Ovary (tissue), 9 donors: Measurements from ENCODE around the gene DNAJB1. TPM values are rescaled to one million over a fixed set of nuclear protein-coding genes. Genes with fewer than 3 reads are reported as not detected.
"Not testable (repeated sequence)": the region's sequence is repeated elsewhere in the genome, so short reads cannot be mapped to it uniquely, and the experiment has no call there.

Experiments
- DNase-seq, 5 donors: peaks; one replicate each; pipeline ENCODE4 v3.0.0-alpha.2; 2019 to 2020
- H3K27ac ChIP-seq, 2 donors: fragments of 200-600 bp; one replicate each; pipeline versions ENCODE4 v1.5.1 to v1.8.0; 2019 to 2022
- H3K27me3 ChIP-seq: fragments of 200-600 bp; one replicate; pipeline ENCODE4 v1.8.0; 2022
- H3K36me3 ChIP-seq: fragments of 200-600 bp; sonication (generic); one replicate; pipeline ENCODE4 v1.5.1; 2019
- H3K4me1 ChIP-seq: one replicate; pipeline ENCODE4 v1.8.1; 2013; ENCODE audit warnings: mild to moderate bottlenecking, moderate library complexity; ENCODE audit not compliant: insufficient read depth
- H3K4me3 ChIP-seq: fragments of 200-600 bp; sonication (generic); one replicate; pipeline ENCODE4 v1.5.1; 2017
- H3K9me3 ChIP-seq, 2 donors: fragments of 200-600 bp in 1 of 2; sonication (generic) in 1 of 2; one replicate each; pipeline versions ENCODE4 v1.5.1 to v1.8.1; 2013 to 2019; ENCODE audit warnings: mild to moderate bottlenecking in 1 of 2, moderate library complexity in 1 of 2
- EP300 ChIP-seq: sonication (generic); formaldehyde crosslinking; IDR thresholded peaks from one replicate; pipeline ENCODE4 v1.6.1; 2017; ENCODE audit warnings: antibody characterized with exemption
- POLR2A ChIP-seq: fragments of 450-650 bp; IDR thresholded peaks from one replicate; pipeline ENCODE4 v1.6.1; 2017; ENCODE audit warnings: antibody characterized with exemption, mild to moderate bottlenecking, moderate library complexity
- WGBS, 3 donors: extraction: QIAGEN DNeasy Blood & Tissue Kit in 1 of 3; methylation state at CpG; one replicate each; pipeline versions ENCODE4 v1.1.5 to v1.1.7; 2013 to 2017; 5-methylcytosine and 5-hydroxymethylcytosine counted together
- intact Hi-C, 4 donors: fragments of 100-400 bp; cut with DNase I; formaldehyde crosslinking; loops; one replicate each; pipeline versions ENCODE4 v1.11.0 to v1.15.1; 2022 to 2023
- polyA plus RNA-seq, 2 donors: library from polyadenylated mRNA; stranded (reverse); fragments of 200-250 nt in 1 of 2; fragments of 350-450 nt in 1 of 2; fragmentation: Illumina TruSeq in 1 of 2; extraction: RNeasy Lipid Tissue Mini Kit (QIAGEN cat#74804) in 1 of 2; gene quantifications; one replicate each; pipeline ENCODE4 v1.2.3, GENCODE V29; 2013 to 2014
- total RNA-seq, 7 donors: library from RNA; depleted of rRNA in 2 of 7; stranded (reverse); fragments of >200 nt in 2 of 7; fragmentation: NEBNext Ultra II Directional in 3 of 7; extraction: Animal tissue kit (Norgen Biotek cat#: 25700) in 3 of 7; gene quantifications; one replicate each; pipeline versions ENCODE4 v1.1.0 to v1.2.4, GENCODE V29; 2016 to 2023
- TF ChIP-seq, protein P1 (sequence below), 3 donors: fragments of 450-650 bp in 2 of 3; fragments of 200-600 bp in 1 of 3; IDR thresholded peaks; one replicate each; pipeline versions ENCODE4 v1.5.1 to v1.8.0; 2016 to 2022; ENCODE audit warnings: antibody characterized with exemption in 3 of 3, mild to moderate bottlenecking in 1 of 3
- donor health status: DM: no; HTN: no; CAD: no; lungs with moderate emphysema.
- donor health status: DM: no; HTN: no; CAD: no.
- donor health status: Bipolar disorder and iron deficiency.
- donor health status: DM: yes; HTN: yes; CAD: no.
- donor health status: DM: no; HTN: no; CAD: no.
- donor health status: DM: yes; HTN: yes; CAD: no.

Gene DNAJB1
- total and polyA plus RNA-seq, 9 donors, result 52.4 to 151 (median 75.1) TPM

DNA sequence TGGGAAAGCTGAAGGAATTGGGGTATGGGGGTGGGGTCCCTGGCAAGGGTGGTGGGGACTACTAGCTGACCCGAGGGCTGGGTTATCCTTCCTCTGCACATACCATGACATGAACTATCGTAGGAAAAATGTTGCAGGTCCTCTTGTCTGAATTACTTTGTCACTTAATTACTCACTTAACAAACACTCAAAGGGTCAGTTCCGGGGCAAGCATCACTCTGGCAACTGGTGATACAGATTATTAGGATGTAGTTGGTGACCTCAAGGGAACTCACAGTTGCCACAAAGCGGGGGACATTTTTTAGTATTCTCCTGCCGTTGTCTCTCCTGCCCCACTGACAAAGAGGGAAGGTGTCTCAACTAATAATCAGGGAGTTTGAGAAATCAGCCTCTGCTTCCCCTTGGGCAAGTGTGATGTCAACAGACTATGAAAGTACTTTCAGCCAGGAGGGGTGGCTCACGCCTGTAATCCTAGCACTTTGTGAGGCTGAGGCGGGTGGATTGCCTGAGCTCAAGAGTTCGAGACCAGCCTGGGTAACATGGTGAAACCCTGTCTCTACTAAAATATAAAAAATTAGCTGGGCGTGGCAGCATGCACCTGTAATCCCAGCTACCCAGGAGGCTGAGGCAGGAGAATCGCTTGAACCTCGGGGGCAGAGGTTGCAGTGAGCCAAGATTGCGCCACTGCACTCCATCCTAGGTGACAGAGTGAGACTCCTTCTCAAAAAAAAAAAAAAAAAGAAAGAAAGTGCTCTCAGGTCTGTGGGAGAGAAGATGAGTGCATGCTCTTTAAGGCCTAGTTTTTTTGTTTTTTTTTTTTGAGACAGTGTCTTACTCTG is 10.3 kb downstream of the DNAJB1 start:
- Histone ChIP-seq H3K4me3 (no peak overlapping the region), H3K27ac (no peak overlapping the region), H3K36me3 (no peaks in the 10 kb centered on the region), H3K9me3 (no peaks in the 10 kb centered on the region), H3K4me1 (peaks cover 4% of the 10 kb centered on the region), H3K27me3 (no peaks in the 10 kb centered on the region)
- TF ChIP-seq, protein P1, sequence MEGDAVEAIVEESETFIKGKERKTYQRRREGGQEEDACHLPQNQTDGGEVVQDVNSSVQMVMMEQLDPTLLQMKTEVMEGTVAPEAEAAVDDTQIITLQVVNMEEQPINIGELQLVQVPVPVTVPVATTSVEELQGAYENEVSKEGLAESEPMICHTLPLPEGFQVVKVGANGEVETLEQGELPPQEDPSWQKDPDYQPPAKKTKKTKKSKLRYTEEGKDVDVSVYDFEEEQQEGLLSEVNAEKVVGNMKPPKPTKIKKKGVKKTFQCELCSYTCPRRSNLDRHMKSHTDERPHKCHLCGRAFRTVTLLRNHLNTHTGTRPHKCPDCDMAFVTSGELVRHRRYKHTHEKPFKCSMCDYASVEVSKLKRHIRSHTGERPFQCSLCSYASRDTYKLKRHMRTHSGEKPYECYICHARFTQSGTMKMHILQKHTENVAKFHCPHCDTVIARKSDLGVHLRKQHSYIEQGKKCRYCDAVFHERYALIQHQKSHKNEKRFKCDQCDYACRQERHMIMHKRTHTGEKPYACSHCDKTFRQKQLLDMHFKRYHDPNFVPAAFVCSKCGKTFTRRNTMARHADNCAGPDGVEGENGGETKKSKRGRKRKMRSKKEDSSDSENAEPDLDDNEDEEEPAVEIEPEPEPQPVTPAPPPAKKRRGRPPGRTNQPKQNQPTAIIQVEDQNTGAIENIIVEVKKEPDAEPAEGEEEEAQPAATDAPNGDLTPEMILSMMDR (IDR thresholded peaks at IDR 0.05), result no peak
- no peak for TF ChIP-seq EP300
- no peak for TF ChIP-seq POLR2A
- intact Hi-C loops, result no loop called here
- DNase-seq, result no peak
- 71 to 79% (median 74%) methylated on average over 12 of the region's 12 CpGs for WGBS, 3 donors

GRCh38 chr19:14505488-14506239 is 12.5 kb downstream of the DNAJB1 start:
- intact Hi-C loops, result no loop called here
- Histone ChIP-seq H3K36me3 (no peaks in the 10 kb centered on the region), H3K4me3 (no peak overlapping the region), H3K9me3 (no peaks in the 10 kb centered on the region), H3K4me1 (no peaks in the 10 kb centered on the region), H3K27me3 (no peaks in the 10 kb centered on the region), H3K27ac (no peak overlapping the region)
- no peak for DNase-seq
- WGBS, 3 donors, result 50 to 57% (median 53%) methylated on average over 19 of the region's 19 CpGs
- TF ChIP-seq, protein P1 (IDR thresholded peaks at IDR 0.05), result no peak
- no peak for TF ChIP-seq POLR2A
- TF ChIP-seq EP300, result no peak

GRCh38 chr19:14504575-14504974 is 13.6 kb downstream of the DNAJB1 start:
- H3K36me3 ChIP-seq, H3K27ac ChIP-seq, H3K4me1 ChIP-seq, DNase-seq, H3K27me3 ChIP-seq, H3K4me3 ChIP-seq, H3K9me3 ChIP-seq, intact Hi-C loops: not testable (repeated sequence)
- WGBS, 3 donors, result 86 to 92% (median 91%) methylated on average over 8 of the region's 8 CpGs

- 64 to 69% (median 68%) methylated on average over 1 of the region's 1 CpG for WGBS, 3 donors
- Histone ChIP-seq H3K36me3 (no peaks in the 10 kb centered on the region), H3K4me3 (no peak overlapping the region), H3K4me1 (no peaks in the 10 kb centered on the region), H3K27ac (no peak overlapping the region), H3K9me3 (no peaks in the 10 kb centered on the region), H3K27me3 (no peaks in the 10 kb centered on the region)
- DNase-seq, result no peak
- intact Hi-C loops, result no loop called here
- TF ChIP-seq EP300, result no peak
Measured at GRCh38 chr19:14503285-14503684, 14.9 kb downstream of the DNAJB1 start.

- Histone ChIP-seq H3K4me3 (no peak overlapping the region), H3K9me3 (no peaks in the 10 kb centered on the region), H3K27ac (no peak overlapping the region), H3K36me3 (no peaks in the 10 kb centered on the region), H3K4me1 (no peaks in the 10 kb centered on the region), H3K27me3 (no peaks in the 10 kb centered on the region)
- WGBS, 3 donors, result 71 to 77% (median 72%) methylated on average over 11 of the region's 11 CpGs
- intact Hi-C loops, result no loop called here
- no peak for TF ChIP-seq POLR2A
- no peak for TF ChIP-seq EP300
- TF ChIP-seq, protein P1 (IDR thresholded peaks at IDR 0.05), result no peak
- DNase-seq, result no peak
Measured at GRCh38 chr19:14502334-14503092, 15.7 kb downstream of the DNAJB1 start.
